Coronary artery (tissue), 2 donors: Measurements from ENCODE around the gene LIMS1.
A peak's percentile ranks its signal among the peaks of the same experiment; 100 is the strongest.
"Not testable (repeated sequence)": the region's sequence is repeated elsewhere in the genome, so short reads cannot be mapped to it uniquely, and the experiment has no call there.

Experiments used
- DNase-seq: peaks from one replicate; pipeline ENCODE4 v3.0.0-alpha.2; 2017; ENCODE audit warnings: low spot score
- H3K27ac ChIP-seq, 2 donors: fragments of 200-600 bp; sonication (generic); one replicate each; pipeline ENCODE4 v1.5.1; 2016 to 2019
- H3K4me3 ChIP-seq: fragments of 200-600 bp; sonication (generic); 2 replicates; pipeline ENCODE4 v1.5.1; 2016; ENCODE audit warnings: mild to moderate bottlenecking, moderate library complexity
- TF ChIP-seq, protein P1 (sequence below): fragments of 200-600 bp; sonication (generic); IDR thresholded peaks from one replicate; pipeline ENCODE4 v1.5.1; 2019; ENCODE audit warnings: antibody characterized with exemption

The LIMS1 gene

DNA sequence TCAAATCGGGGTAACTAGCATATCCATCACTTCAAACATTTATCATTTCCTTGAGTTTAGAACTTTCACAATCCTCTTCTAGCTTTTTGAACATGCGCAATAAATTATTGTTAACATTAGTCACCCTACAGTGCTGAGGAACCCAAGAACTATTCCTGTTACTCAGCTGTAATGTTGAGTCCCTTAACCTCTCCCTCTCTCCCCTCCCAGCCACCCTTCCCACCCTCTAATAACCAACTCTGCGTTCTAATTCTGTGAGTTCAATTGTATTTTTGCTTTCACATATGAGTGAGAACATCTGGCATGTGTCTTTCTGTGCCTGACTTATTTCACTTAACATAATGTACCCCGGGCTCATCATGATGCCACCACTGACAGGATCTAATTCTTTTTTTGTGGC lies 106.5 kb downstream of the LIMS1 start:
- peak overlapping the region; percentile 7 to 21 for H3K27ac ChIP-seq
- DNase-seq = no peak
- TF ChIP-seq, protein P1, sequence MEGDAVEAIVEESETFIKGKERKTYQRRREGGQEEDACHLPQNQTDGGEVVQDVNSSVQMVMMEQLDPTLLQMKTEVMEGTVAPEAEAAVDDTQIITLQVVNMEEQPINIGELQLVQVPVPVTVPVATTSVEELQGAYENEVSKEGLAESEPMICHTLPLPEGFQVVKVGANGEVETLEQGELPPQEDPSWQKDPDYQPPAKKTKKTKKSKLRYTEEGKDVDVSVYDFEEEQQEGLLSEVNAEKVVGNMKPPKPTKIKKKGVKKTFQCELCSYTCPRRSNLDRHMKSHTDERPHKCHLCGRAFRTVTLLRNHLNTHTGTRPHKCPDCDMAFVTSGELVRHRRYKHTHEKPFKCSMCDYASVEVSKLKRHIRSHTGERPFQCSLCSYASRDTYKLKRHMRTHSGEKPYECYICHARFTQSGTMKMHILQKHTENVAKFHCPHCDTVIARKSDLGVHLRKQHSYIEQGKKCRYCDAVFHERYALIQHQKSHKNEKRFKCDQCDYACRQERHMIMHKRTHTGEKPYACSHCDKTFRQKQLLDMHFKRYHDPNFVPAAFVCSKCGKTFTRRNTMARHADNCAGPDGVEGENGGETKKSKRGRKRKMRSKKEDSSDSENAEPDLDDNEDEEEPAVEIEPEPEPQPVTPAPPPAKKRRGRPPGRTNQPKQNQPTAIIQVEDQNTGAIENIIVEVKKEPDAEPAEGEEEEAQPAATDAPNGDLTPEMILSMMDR = no peak
- H3K4me3 ChIP-seq = no peak overlapping the region

DNA sequence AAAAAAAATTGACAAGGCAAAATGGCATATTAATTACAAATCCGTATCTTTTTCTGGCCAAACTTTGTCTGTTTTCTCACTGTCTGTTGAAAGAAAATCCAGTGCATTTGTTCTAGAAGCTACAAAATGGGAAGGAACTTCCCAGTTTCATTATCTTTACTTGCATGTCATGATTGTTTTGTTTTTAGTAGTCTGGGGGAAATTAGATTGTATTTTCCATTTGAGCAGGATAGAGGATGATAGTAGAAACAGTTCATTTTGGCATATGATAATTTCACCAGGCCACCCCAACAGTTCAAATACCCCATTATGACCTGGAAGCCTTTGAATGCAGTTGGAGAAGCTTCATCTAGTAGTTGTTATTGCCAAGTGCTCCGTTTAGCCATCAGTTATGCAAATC lies 107.5 kb downstream of the LIMS1 start:
- Histone ChIP-seq H3K27ac (no peak overlapping the region), H3K4me3 (no peak overlapping the region)
- DNase-seq = no peak
- TF ChIP-seq, protein P1 = no peak

DNA sequence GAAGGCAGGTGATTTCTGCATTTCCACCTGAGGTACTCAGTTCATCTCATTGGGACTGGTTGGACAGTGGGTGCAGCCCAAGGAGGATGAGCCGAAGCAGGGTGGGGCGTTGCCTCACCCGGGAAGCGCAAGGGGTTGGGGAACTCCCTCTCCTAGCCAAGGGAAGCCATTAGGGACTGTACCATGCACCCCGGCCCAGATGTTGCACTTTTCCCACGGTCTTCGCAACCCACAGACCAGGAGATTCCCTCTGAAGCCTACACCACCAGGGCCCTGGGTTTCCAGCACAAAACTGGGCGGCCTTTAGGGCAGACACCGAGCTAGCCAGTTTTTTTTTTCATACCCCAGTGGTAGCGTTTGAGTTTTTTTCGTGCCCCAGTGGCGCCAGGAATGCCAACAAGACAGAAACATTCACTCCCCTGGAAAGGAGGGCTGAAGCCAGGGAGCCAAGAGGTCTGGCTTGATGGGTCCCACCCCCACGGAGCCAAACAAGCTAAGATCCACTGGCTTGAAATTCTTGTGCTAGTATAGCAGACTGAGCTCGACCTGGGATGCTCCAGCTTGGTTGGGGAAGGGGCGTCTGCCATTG lies 109.1 kb downstream of the LIMS1 start:
- Histone ChIP-seq H3K27ac (no peak overlapping the region), H3K4me3 (no peak overlapping the region)
- no peak for DNase-seq
- TF ChIP-seq, protein P1 = no peak

DNA sequence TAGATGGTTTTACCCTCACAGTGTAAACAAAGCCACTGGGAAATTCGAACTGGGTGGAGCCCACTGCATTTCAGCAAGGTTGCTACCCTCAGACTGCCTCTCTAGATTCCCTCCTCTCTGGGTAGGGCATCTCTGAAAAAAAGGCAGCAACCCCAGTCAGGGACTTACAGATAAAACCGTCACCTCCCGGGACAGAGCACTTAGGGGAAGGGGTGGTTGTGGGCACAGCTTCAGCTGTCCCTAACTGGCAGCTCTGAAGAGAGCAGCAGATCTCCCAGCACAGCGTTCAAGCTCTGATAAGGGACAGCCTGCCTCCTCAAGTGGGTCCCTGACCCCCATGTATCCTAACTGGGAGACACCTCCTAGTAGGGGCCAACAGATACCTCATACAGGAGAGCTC lies 109.6 kb downstream of the LIMS1 start:
- not testable (repeated sequence) for H3K27ac ChIP-seq, H3K4me3 ChIP-seq, DNase-seq

DNA sequence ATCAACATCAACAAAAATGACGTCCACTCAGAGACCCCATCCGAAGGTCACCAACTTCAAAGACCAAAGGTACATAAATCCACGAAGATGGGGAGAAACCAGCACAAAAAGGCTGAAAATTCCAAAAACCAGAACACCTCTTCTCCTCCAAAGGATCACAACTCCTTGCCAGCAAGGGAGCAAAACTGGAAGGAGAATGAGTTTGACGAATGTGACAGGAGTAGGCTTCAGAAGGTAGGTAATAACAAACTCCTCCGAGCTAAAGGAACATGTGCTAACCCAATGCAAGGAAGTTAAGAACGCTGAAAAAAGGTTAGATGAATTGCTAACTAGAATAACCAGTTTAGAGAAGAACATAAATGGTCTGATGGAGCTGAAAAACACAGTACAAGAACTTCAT lies 110.2 kb downstream of the LIMS1 start:
- not testable (repeated sequence) for DNase-seq, H3K4me3 ChIP-seq, H3K27ac ChIP-seq

DNA sequence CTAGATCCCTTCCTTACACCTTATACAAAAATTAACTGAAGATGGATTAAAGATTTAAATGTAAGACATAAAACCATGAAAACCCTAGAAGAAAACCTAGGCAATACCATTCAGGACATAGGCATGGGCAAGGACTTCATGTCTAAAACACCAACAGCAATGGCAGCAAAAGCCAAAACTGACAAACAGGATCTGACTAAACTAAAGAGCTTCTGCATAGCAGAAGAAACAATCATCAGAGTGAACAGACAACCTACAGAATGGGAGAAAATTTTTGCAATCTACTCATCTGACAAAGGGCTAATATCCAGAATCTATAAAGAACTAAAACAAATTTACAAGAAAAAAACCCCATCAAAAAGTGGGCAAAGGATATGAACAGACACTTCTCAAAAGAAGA lies 114.5 kb downstream of the LIMS1 start:
- H3K4me3 ChIP-seq, DNase-seq, H3K27ac ChIP-seq: not testable (repeated sequence)

DNA sequence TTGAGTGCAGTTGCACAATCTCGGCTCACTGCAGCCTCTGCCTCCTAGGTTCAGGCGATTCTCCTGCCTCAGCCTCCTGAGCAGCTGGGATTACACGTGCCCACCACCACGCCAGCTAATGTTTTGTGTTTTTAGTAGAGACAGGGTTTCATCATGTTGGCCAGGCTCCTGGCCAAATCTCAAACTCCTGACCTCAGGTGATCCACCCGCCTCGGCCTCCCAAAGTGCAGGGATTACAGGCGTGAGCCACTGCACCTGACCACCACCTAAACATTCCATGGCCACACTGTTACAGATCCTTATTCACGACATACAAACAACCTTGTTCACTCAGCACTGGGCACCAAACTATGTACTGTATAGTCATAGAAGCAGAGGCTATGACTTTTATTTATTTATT lies 116.2 kb downstream of the LIMS1 start:
- not testable (repeated sequence) for H3K27ac ChIP-seq, H3K4me3 ChIP-seq, DNase-seq

DNA sequence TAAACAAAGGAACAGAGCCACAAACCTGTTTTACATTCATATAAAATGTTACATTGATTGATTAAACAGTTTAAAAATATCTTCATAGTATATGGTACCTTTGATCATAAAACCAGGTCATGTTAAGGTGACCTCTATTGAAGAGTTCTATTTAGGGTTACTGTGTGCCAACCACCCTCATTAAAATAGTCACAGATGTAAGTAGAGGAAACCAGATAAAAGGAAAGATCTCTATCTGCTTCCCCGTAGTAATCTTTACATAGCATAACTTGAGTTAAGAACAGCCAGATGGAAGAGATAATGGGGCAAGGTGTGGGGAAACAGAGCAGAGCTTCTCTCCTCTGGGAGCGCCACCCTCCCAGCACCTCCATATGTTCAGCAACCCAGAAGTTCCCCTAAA lies 117.2 kb downstream of the LIMS1 start:
- H3K27ac ChIP-seq, DNase-seq, H3K4me3 ChIP-seq: not testable (repeated sequence)

DNA sequence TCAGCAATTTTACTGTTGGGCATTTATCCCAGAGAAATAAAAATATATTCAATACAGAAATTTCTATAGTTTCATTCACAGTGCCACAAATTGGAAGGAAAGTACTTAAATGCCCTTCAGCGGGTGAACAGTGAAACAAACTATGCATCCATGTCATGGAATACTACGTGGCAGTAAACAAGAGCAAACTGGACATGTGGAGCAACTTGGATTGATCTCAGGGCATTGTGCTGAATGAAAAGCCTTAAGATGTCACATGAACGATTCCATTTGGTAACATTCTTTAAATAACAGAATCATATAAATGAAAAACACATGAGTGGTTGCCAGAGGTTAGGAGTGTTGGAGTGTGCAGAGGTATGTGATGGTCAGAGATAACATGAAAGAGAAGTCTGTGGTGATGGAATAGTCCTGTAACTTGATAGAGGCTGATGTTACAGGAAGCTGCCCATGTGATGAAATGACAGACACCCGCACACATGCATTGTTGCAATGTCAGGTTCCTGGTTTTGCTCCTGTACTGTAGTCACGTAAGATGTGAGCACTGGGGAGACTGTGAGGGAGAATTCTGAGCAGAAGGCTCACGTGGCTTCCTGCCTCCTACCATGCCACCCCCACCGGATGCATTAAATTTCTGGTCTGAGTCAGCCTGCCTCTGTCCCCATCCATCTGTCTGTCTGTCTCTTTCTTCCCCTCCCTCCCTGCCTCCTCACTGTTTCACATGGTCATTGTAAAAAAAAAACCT lies 118.1 kb downstream of the LIMS1 start:
- not testable (repeated sequence) for H3K4me3 ChIP-seq, DNase-seq
- H3K27ac ChIP-seq = peak overlapping the region; percentile 36 to 54

DNA sequence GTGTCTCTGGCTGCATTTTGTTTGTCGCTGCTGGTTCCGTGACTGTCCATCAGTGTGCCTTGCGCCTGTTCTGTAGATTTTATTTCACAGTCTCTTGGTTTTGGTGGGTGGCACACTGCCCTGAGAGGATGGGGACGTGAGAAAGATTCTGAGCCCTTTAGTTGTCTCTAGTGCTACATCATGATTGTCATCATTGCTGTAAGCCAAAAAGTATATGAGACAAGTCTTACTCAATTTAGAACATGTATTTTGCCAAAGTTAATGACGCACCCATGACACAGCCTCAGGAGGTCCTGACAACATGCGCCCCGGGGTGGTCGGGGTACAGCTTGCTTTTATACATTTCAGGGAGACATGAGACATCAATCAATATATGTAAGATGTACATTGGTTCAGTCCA lies 119.2 kb downstream of the LIMS1 start:
- H3K4me3 ChIP-seq, DNase-seq: not testable (repeated sequence)
- H3K27ac ChIP-seq = peak overlapping the region; percentile 11 to 82

DNA sequence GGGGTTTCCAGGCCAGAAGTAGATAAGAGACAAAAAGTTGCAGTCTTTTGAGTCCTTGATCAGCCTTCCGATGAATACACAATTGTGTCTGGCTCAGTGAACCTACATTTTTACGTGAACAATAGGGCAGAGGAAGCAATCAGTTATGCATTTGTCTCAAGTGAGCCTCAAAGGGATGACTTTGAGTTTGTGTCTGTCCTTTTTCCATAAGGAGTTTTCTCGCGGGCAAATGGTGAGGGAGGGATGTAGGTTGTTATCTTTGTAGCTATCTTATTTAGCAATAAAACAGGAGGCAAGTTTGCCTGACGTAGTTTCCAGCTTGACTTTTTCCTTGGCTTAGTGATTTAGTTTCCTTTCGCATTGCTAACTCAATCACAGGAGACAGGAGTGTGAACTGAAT lies 119.6 kb downstream of the LIMS1 start:
- H3K27ac ChIP-seq = peak overlapping the region; percentile 82 to 84
- DNase-seq, H3K4me3 ChIP-seq: not testable (repeated sequence)

DNA sequence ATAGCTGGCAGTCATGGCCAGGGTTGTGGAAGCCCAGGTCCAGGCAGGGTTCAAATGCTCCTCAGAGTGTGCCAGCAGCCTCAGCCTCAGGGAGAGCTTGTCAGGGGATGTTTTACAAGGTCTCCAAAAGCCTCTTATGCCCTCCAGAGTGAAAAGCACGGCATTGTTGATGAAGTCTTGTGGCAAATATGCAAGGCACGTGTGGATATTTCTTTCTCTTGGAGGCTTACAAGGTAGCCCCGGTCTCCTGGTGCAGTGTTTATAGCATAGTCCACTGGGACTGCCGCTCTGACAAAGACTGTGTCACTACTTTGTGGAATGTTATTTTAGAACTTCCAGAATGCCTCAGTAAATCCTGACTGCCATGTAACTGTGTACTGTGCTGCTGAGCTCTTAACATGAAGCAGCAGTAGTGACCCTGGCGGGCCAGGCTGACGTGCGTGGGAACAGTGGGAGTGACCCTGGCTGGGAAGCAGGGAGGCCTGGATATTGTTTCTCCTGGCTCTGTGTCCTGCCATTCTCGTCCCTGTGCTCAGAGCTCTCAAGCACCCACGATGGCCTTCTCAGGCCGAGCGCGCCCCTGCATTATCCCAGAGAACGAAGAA lies 120.4 kb downstream of the LIMS1 start:
- DNase-seq = peak; percentile 89

DNA sequence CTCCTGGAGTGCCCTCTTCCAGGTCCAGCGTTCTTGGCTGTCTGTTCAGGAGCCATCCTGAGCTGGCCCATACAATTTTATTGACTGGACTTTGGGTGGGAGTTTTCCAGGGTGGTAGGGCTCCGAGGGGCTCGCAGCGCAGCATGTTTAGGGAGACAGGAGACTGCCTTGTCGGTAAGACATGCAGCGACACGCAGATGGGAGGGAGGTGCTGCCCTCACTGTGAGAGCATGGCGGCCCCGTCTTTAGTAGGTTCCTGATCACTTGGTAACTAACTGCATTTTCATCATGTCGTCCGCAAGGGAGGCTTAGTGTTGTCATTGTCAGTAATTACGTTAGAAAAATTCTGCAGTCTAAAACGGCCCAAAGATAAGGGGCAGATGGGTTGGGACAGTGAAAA lies 121.0 kb downstream of the LIMS1 start:
- not testable (repeated sequence) for H3K27ac ChIP-seq, H3K4me3 ChIP-seq, DNase-seq

More for the DNA sequence above, 120.4 kb downstream of the LIMS1 start:
- peak overlapping the region; percentile 55 for H3K4me3 ChIP-seq
- H3K27ac ChIP-seq = peak overlapping the region; percentile 82 to 84

DNA sequence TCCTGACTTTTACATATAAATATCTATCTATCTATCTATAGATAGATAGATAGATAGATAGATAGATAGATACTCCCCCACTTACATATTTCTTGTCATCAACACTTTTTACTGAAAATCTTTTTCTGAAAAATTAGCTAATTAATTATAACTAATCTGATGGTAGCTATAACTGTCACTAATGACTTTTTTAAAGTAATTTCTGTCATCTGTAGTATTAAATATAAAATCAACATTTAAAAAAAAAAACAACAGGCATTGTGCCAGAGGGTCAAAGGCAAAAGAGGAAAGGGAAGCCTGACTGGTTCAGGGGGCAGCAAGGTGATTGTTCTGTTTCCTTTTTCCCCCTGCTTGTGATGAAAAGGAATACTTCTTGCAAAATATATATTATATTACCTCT lies 122.0 kb downstream of the LIMS1 start:
- H3K4me3 ChIP-seq, H3K27ac ChIP-seq, DNase-seq: not testable (repeated sequence)

DNA sequence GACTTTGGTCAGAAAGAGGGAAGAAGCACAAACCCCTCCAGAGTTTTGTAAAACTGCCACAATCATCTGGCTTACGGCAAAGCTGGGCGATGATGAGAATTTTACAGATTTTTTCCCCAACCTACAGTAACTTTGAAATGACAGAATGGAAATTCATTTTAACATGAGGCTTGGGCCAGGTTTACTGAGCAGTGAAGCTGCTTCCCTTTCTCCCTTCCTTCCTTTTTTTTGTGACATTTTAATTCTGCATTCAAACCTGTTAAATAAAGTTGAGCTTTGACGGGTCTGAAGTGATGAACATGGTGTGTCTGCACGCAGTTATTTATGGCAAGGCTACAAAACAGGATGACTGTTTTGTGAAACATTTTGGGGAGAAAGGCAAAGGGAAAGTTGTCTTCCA lies 123.2 kb downstream of the LIMS1 start:
- H3K4me3 ChIP-seq, DNase-seq: not testable (repeated sequence)
- H3K27ac ChIP-seq = peak overlapping the region in 1 of 2 donors; percentile 56

DNA sequence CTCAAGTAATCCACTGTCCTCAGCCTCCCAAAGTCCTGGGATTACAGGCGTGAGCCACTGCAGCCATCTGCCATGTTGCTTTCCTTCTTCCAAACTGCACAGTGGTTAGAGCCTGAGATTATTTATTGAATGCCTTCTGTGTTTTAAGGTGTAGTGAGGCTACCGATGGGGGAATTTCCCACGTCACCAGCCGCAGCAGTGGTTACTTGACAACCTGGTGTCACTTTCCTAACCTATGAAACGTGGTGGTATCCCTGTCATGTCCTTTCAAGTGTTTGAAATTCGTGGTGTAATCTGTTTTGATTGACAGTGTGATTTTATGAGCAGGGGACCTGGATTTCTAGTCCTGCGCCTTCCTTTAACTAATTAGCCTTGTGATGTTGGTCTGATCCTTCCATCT lies 124.3 kb downstream of the LIMS1 start:
- not testable (repeated sequence) for H3K4me3 ChIP-seq, DNase-seq, H3K27ac ChIP-seq
